Endodermal cell (in vitro differentiated cells): ENCODE measurements around the gene TNP2. TPM values are rescaled to one million over a fixed set of nuclear protein-coding genes. Genes with fewer than 3 reads are reported as not detected.
A peak's percentile ranks its signal among the peaks of the same experiment; 100 is the strongest.

Experiments used
- DNase-seq: peaks from one replicate; pipeline ENCODE4 v3.0.0-alpha.2; 2017
- H3K27ac ChIP-seq: 2 replicates; pipeline ENCODE4 v1.5.1; 2013; ENCODE audit warnings: mild to moderate bottlenecking, low read depth, low read length, moderate library complexity
- H3K27me3 ChIP-seq: 2 replicates; pipeline ENCODE4 v1.6.1; 2013; ENCODE audit warnings: mild to moderate bottlenecking, low read length, moderate library complexity; ENCODE audit not compliant: insufficient read depth, control insufficient read depth, poor library complexity, severe bottlenecking
- H3K36me3 ChIP-seq: 2 replicates; pipeline ENCODE4 v1.7.0; 2013; ENCODE audit warnings: mild to moderate bottlenecking, low read length, moderate library complexity; ENCODE audit not compliant: control insufficient read depth, insufficient read depth
- H3K4me1 ChIP-seq: one replicate; pipeline ENCODE4 v1.7.0; 2013; ENCODE audit warnings: low read length; ENCODE audit not compliant: control insufficient read depth, insufficient read depth
- H3K4me3 ChIP-seq: 2 replicates; pipeline ENCODE4 v1.5.1; 2013; ENCODE audit warnings: mild to moderate bottlenecking, low read length, moderate library complexity
- H3K9ac ChIP-seq: 2 replicates; pipeline ENCODE4 v1.6.1; 2013; ENCODE audit warnings: mild to moderate bottlenecking, low read length, moderate library complexity; ENCODE audit not compliant: poor library complexity, severe bottlenecking; ENCODE audit errors: extremely low read depth
- H3K9me3 ChIP-seq: 2 replicates; pipeline ENCODE4 v1.6.1; 2013; ENCODE audit warnings: mild to moderate bottlenecking, low read length, moderate library complexity; ENCODE audit not compliant: control insufficient read depth
- H3K27ac Mint-ChIP-seq: 2 replicates; pipeline ENCODE4 v1.8.0; 2020; ENCODE audit warnings: mixed read lengths
- H3K27me3 Mint-ChIP-seq: 2 replicates; pipeline ENCODE4 v1.8.0; 2021; ENCODE audit warnings: mild to moderate bottlenecking, mixed read lengths; ENCODE audit not compliant: insufficient read depth
- H3K36me3 Mint-ChIP-seq: 2 replicates; pipeline ENCODE4 v1.8.0; 2020; ENCODE audit warnings: low read depth, mixed read lengths
- H3K4me1 Mint-ChIP-seq: 2 replicates; pipeline ENCODE4 v1.8.0; 2020; ENCODE audit warnings: mixed read lengths
- H3K4me3 Mint-ChIP-seq: 2 replicates; pipeline ENCODE4 v1.8.0; 2020; ENCODE audit warnings: mild to moderate bottlenecking, moderate library complexity, mixed read lengths
- H3K9me3 Mint-ChIP-seq: 2 replicates; pipeline ENCODE4 v1.8.0; 2020; ENCODE audit warnings: mild to moderate bottlenecking, mixed read lengths
- WGBS, 2 experiments: methylation state at CpG; one replicate each; pipeline versions ENCODE4 v1.1.5 to v1.1.7; 2013; ENCODE audit warnings: missing lambda C conversion rate in 2 of 2, mixed read lengths in 1 of 2; ENCODE audit not compliant: insufficient coverage in 1 of 2, insufficient read length in 1 of 2; 5-methylcytosine and 5-hydroxymethylcytosine counted together
- total RNA-seq, 2 donors: library from RNA; stranded (reverse); fragmentation: NEBNext Ultra II Directional in 1 of 2; extraction: Animal tissue kit (Norgen Biotek cat#: 25700) in 1 of 2; gene quantifications; 2 replicates in 1 of 2; 3 replicates in 1 of 2; pipeline ENCODE4 v1.2.1, GENCODE V29; 2021
- TF ChIP-seq, protein P1 (sequence below): fragments of 200-600 bp; sonication (generic); conservative IDR thresholded peaks from 2 replicates; pipeline ENCODE4 v1.5.0; 2021; ENCODE audit warnings: antibody characterized with exemption, mild to moderate bottlenecking

Gene TNP2
- total RNA-seq, 2 donors from 2014 or later: not detected

DNA sequence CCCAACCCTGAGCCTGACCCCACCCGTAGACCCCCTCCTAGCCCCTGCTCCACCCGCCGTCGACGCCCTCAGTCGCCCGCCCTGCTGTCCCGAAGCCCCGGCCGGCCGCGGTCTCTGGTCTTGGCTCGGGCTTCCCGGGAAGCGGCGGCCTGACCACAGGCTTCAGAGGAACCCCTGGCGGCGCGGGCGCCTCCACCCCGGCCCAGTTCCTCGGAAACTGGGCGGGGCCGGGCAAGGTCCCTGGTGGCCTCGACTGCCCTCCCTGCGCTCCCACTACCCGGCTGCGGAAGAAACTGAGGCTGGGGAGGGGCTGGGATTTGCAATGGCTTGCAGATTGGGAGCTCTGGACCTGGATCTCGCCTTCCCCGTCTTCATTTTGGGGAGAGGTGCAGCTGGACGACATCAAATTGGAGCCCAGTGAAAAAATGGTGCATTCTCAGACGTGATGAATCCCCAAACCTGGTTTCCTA, 12.4 kb downstream of the TNP2 start:
- peak; percentile 85 for DNase-seq
- H3K27ac Mint-ChIP-seq: peak overlapping the region; percentile 94
- Histone ChIP-seq H3K27me3 (no peaks in the 10 kb centered on the region), H3K9ac (peak overlapping the region; percentile 84), H3K4me3 (peak overlapping the region; percentile 83), H3K4me1 (no peaks in the 10 kb centered on the region), H3K9me3 (no peaks in the 10 kb centered on the region), H3K36me3 (no peaks in the 10 kb centered on the region), H3K27ac (no peak overlapping the region)
- peak overlapping the region; percentile 81 for H3K4me3 Mint-ChIP-seq
- WGBS, 2 experiments: 2 to 4% methylated on average over 8 to 32 of the region's 32 CpGs
- H3K9me3 Mint-ChIP-seq: no peaks in the 10 kb centered on the region
- H3K27me3 Mint-ChIP-seq: peaks cover 7% of the 10 kb centered on the region
- TF ChIP-seq, protein P1, sequence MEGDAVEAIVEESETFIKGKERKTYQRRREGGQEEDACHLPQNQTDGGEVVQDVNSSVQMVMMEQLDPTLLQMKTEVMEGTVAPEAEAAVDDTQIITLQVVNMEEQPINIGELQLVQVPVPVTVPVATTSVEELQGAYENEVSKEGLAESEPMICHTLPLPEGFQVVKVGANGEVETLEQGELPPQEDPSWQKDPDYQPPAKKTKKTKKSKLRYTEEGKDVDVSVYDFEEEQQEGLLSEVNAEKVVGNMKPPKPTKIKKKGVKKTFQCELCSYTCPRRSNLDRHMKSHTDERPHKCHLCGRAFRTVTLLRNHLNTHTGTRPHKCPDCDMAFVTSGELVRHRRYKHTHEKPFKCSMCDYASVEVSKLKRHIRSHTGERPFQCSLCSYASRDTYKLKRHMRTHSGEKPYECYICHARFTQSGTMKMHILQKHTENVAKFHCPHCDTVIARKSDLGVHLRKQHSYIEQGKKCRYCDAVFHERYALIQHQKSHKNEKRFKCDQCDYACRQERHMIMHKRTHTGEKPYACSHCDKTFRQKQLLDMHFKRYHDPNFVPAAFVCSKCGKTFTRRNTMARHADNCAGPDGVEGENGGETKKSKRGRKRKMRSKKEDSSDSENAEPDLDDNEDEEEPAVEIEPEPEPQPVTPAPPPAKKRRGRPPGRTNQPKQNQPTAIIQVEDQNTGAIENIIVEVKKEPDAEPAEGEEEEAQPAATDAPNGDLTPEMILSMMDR: no peak
- peaks cover 4% of the 10 kb centered on the region for H3K4me1 Mint-ChIP-seq
- no peaks in the 10 kb centered on the region for H3K36me3 Mint-ChIP-seq

DNA sequence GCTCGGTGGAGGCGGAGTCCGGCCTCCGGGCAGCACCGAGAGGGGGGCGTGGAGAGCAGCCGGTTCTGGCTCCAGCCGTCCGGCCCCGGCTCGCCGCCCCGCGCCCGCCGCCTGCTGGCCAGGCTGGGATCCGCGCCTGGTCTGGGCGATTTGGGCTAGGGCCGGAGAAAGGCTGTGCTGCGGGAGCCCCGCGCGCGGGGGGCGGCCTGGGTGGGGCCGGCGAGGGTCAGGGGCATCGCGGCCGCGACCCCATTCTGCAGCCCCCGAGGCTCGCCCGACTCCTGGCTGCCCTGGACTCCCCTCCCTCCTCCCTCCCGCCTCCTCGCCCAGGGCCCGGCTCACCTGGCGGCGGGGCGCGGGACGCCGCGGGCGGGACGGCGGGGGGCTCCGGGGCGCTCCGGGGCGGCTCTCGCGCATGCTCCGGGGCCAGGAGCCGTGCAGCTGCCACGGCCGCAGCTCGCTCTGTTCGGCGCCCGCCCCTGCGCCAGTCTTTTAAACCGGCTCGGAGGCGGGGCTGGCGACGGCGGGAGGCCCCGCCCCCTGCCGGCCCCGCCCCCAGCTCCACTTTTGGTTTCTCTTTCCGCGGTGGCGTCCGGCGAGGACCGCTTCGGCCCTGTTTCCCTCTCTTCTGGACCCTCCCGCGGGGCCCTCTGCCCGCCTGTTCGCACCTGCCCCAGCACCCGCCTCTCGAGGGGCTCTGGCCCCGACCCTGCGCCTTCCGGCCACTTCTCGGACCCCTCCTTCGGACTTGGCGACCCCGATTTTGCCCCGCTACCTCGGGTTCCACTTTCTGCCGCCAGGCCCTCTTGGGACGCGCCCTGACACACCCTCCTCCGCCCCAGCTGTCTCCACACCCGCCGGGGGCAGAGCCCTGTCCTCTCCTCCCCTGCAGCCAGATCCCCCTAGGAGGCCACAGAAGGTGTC, 13.1 kb downstream of the TNP2 start, which contains the start of gene SOCS1:
Gene SOCS1 (minus strand): TSS at position 468 of the 924 bp plus-strand sequence. CDS start 726 bp downstream, outside the sequence.
- Histone ChIP-seq H3K27me3 (no peaks in the 10 kb centered on the region), H3K9me3 (no peaks in the 10 kb centered on the region), H3K27ac (peak within 1 kb of the TSS; percentile 36), H3K4me3 (peak within 1 kb of the TSS; percentile 83), H3K9ac (peak within 1 kb of the TSS; percentile 84), H3K4me1 (no peaks in the 10 kb centered on the region), H3K36me3 (no peaks in the 10 kb centered on the region)
- 0% methylated on average over 28 to 100 of the region's 100 CpGs for WGBS, 2 experiments
- Mint-ChIP-seq H3K4me3 (peak within 1 kb of the TSS; percentile 81), H3K27ac (peak within 1 kb of the TSS; percentile 94), H3K9me3 (no peaks in the 10 kb centered on the region), H3K27me3 (peaks cover 6% of the 10 kb centered on the region), H3K36me3 (no peaks in the 10 kb centered on the region), H3K4me1 (peaks cover 4% of the 10 kb centered on the region)
- DNase-seq: peak; percentile 96
- TF ChIP-seq, protein P1: peak; percentile 99

DNA sequence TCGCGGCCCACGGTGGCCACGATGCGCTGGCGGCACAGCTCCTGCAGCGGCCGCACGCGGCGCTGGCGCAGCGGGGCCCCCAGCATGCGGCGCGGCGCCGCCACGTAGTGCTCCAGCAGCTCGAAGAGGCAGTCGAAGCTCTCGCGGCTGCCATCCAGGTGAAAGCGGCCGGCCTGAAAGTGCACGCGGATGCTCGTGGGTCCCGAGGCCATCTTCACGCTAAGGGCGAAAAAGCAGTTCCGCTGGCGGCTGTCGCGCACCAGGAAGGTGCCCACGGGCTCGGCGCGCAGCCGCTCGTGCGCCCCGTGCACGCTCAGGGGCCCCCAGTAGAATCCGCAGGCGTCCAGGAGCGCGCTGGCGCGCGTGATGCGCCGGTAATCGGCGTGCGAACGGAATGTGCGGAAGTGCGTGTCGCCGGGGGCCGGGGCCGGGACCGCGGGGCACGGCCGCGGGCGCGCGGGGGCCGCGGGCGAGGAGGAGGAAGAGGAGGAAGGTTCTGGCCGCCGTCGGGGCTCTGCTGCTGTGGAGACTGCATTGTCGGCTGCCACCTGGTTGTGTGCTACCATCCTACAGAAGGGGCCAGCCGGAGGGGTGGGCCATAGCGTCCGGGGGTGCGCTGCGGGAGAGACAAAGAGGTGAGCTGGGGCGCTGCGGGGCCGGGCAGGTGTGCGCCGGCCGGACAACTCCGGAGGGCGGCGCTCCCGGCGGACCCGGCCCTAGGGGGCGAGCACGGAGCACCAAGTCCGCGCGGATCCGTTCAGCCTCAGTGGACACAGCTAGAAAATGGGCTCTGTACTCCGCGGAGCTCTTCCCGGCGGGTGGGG, 14.0 kb downstream of the TNP2 start:
- Mint-ChIP-seq H3K4me1 (peaks cover 4% of the 10 kb centered on the region), H3K9me3 (no peaks in the 10 kb centered on the region), H3K36me3 (no peaks in the 10 kb centered on the region), H3K4me3 (peak overlapping the region; percentile 81), H3K27ac (no peak overlapping the region), H3K27me3 (peaks cover 4% of the 10 kb centered on the region)
- Histone ChIP-seq H3K36me3 (no peaks in the 10 kb centered on the region), H3K9ac (peak overlapping the region; percentile 67), H3K4me3 (peak overlapping the region; percentile 77), H3K27ac (no peak overlapping the region), H3K4me1 (no peaks in the 10 kb centered on the region), H3K9me3 (no peaks in the 10 kb centered on the region), H3K27me3 (no peaks in the 10 kb centered on the region)
- TF ChIP-seq, protein P1: no peak
- DNase-seq: peak; percentile 58
- WGBS, 2 experiments: 1% methylated on average over 40 to 105 of the region's 105 CpGs
